Stimulated activated CD4-positive, alpha-beta T cell treated with anti-CD3 and anti-CD28 coated beads, Interleukin-4, amount 100 ng/mL, for 48 hours (primary cell): ENCODE data around the gene MAGEB17.
"Not testable (repeated sequence)": the region's sequence is repeated elsewhere in the genome, so short reads cannot be mapped to it uniquely, and the experiment has no call there.

ENCODE experiments used
- DNase-seq, 2 donors: peaks; one replicate each; pipeline ENCODE4 v3.0.0-alpha.2; 2020; ENCODE audit warnings: low read depth in 2 of 2

Gene MAGEB17

GRCh38 chrX:16156692-16157331, 10.5 kb upstream of the MAGEB17 start:
- DNase-seq = no peak

DNA sequence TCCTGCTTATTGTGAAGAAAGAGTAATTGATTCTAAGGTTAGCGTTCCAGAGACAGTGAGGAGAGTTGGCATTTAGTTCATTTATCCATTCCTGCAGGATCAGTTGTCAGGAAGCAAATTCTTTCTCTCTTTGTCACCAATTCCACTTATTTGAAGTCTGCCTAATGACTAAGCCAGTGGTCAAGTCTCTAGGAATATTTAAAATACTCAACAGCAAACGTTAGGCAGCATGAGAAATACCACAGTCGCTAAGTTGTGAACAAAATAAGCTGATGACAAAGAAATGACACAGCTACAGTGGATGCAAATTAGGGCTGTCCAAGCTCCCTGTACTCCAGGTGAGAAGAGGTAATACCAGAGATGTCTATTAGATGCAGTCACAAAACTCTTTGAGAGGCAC, 6.6 kb upstream of the MAGEB17 start:
- DNase-seq = no peak

DNA sequence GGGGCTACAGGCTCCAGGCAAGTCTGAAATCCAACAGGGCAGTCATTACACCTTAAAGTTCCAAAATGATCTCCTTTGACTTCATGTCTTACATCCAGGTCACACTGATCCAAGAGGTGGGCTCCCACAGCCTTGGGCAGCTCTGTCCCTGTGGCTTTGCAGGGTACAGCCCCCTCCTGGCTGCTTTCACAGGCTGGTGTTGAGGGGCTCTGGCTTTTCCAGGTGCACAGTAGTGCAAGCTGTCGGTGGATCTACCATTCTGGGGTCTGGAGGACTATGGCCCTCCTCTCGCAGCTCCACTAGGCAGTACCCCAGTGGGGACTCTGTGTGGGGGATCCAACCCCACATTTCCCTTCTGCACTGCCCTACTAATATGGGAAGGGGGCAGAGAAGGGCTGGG, 6.1 kb upstream of the MAGEB17 start:
- DNase-seq = not testable (repeated sequence)

DNA sequence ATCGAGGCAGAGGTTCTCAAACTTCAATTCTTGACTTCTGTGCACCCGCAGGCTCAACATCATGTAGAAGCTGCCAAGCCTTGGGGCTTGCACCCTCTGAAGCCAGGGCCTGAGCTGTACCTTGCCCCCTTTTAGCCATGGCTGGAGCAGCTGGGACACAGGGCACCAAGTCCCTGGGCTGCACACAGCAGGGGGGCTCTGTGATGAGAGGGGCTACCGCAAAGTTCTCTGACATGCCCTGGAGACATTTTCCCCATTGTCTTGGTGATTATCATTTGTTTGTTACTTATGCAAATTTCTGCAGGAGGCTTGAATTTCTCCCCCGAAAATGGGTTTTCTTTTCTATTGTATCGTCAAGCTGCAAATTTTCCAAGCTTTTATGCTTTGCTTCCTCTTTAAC, 4.9 kb upstream of the MAGEB17 start:
- DNase-seq = no peak

GRCh38 chrX:16164748-16165147, 2.5 kb upstream of the MAGEB17 start:
- DNase-seq = no peak

DNA sequence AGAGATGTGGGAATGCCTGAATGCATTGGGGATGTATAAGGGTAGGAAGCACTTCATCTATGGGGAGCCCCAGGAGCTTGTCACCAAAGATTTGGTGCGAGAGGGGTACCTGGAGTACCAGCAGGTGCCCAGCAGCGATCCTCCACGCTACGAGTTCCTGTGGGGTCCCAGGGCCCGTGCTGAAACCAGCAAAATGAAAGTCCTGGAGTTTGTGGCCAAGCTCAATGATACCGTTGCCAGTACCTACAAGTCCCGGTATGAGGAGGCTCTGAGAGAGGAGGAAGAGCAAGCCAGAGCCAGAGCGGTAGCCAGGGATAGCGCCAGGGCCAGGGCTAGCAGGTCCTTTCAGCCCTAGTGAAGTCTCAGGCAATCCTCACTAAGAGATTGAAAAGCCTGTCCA, 3.8 kb downstream of the MAGEB17 start:
- no peak for DNase-seq

- DNase-seq = no peak
These were observed 4.7 kb downstream of the MAGEB17 start for GRCh38 chrX:16171944-16172343.

GRCh38 chrX:16172391-16172790, 5.1 kb downstream of the MAGEB17 start:
- no peak for DNase-seq

DNA sequence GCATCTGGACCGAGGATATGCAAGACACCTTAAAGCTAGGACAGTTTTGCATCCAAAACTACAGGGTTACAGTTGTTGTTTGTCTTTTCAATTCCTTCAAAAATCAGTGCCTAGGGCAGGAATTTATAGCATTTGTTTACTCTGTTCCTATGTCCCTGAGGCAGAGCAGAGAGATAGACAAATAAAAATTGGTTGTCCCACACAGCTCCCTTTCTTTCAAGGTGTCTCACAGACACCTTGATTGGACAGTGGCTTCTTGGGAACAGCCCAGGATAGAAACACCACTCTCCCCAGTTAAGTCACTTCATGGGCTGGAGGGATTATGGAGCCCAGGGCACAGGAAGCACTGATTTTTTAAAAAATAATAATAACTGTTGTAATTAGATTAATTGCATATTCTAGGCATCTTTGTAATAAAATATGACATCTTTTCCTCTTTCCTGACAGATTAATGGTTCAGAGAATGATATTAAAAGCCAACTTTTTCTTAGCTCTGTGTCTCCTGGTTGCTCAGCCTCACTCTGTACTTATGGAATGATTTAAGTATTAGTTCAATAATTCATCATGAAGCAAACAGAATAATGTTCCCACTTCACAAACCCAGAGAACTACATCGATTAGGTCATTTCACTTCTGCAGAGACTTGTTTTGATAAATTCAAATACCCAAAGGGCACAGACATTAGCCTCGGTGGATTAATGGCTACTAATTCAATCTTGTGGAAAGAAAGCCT, 8.2 kb downstream of the MAGEB17 start:
- no peak for DNase-seq

GRCh38 chrX:16177260-16177659, 10.0 kb downstream of the MAGEB17 start:
- no peak for DNase-seq

- DNase-seq = not testable (repeated sequence)
These were observed 16.6 kb downstream of the MAGEB17 start for GRCh38 chrX:16183843-16184242.

- DNase-seq = peak in 1 of 2 donors; percentile 1
These were observed 18.4 kb downstream of the MAGEB17 start for GRCh38 chrX:16185725-16186136.

DNA sequence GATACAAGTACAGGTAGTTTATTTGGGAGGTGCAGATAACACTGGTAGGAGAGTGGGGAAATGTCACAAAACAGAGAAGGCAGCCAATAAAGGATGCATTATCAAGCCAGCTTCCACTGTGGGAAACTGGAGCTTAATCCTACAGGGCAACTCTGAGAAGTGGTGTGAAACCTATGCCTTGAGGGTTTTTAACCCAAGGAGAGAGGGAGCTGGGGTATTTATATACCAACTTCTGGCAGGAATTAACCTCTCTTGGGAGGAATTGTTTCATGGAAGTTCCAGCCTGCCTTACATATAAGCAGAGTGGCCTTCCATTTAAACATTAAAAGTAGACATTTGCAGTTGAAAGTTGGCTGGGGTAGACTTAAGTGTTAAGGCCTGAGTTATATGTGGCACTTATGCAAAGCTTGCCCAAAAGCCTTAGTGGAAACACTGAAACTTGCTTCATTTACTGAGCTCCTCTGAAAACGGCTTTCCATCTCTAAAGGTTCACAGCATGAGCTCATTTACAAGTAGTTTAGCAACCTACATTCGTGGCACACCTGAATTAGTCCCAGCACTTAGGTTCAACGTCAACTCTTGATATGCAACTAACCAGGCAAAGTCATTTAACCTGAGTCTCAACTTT, 19.2 kb downstream of the MAGEB17 start:
- no peak for DNase-seq

DNA sequence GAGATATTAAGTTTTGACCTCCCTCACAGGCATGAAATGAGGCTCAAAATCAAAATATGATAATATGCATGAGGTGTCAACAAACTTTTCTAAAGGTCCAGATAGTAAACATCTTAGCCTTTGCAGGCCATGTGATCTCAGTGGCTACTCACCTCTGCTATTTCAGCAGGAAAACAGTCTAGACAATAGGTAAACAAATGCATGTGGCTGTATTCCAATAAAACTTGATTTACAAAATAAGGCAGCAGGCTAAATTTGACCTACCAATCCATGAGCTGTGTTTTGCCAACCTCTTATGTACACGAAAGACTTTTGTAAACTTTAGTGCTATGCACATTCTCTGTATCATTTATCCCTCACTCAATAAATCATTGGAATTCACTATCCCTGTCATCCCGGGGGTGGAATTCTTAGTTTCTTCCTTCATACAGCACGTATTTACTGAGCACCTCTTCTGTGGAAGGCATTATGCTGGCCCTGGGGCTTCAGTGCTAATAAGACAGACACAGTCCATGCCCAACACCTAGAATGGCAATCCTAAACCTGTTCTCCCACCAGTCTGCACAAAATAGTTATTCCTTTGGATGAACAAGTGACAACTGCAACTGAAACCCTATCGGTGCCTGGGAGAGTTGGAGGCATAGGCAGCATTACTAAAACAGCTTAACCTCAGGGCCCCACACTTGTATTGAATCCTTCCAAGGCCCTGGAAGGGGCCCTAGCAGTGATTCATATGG, 19.9 kb downstream of the MAGEB17 start:
- no peak for DNase-seq

- DNase-seq = no peak
These were observed 21.4 kb downstream of the MAGEB17 start for GRCh38 chrX:16188687-16189086.

DNA sequence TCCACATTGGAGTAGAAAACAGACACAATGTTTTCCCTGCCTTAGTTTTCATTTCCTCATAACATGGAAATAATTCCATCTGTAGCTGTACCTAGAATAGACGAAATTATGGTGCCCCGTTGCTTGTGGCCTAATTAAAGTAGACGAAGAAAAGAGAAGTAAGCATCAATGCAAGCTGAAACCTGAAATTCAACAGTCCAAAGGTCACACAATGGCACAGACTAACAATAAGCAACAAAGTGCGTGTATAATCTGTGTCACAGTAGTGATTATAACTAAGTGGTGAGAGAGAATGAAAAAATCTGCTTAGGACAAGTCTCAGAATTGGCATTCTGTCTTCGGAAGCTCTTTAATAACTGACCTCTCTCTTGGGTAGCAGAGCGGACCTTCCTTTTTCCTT, 24.3 kb downstream of the MAGEB17 start:
- no peak for DNase-seq

DNA sequence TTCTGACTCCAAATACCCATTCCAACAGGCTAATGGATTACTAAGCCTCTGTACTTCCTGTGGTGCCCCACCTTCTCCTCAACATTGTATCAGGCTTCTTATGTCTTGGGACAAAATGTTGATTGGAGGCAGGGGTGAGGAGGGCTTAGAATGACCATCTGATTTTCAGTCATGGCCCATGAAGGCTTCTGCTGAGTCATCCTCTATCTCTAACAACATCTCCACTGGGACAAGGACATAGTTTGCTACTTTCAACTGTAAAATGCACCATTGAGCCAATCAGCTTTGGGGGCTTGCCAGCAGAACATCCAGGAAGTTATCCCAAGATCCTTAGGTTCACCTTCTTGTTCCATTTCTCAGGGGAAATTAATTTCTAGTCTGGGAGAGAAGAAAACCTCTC, 29.5 kb downstream of the MAGEB17 start:
- no peak for DNase-seq

DNA sequence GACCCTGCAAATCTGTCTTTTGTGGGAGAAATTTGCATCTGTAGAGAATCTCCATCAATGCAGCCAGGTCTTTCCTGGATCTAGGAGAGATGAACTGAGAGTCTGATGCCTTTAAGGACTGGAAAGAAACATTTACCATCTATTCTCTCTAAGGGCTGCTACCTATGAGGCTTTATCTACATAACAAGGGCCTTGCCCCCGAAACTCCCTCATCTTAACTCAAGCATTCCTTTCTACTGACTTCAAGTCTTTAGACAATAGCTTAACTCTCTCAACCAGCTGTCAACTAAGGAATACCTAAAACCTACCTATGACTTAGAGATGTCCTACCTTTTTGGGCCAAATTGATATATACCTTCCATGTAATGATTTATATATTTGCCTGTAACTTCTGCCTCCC, 32.1 kb downstream of the MAGEB17 start:
- no peak for DNase-seq

DNA sequence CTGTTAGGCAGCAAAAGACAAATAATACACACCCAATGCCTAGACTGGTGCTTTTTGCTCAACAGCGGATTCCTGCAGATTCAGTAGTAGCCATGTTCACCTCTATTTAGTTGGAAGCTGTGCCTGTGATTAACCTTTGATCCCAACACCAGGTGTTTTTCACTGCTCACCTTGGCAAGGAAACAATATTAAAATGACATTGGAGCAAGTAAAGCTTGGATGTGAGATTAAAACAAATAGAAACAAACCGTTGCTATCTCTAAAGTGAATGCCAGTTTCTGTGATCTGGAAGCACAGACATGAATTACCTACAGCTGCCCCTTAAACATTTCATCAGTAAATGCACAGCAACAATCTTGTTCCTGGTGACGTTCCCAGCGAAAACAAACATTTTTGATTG, 35.7 kb downstream of the MAGEB17 start:
- DNase-seq = no peak

GRCh38 chrX:16204538-16204937, 37.3 kb downstream of the MAGEB17 start:
- DNase-seq = no peak

DNA sequence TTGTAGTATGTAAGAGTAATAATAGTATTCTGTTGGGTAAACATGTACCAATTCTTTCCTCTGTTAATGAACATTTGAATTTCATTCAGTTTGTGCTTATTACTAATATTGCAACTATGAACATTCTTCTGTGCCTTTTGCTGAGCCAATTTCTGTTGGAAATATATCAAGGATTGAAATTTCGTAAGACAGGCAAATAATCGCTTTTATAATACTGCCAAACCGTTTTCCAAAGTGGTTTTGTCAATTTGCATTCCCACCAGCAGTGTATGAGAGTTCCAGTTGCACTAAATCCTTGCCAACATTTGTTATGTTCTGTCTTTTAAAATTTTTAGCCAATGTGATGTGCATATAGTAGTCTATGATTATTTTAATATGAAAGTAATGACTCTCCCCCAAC, 38.6 kb downstream of the MAGEB17 start:
- DNase-seq = no peak

- DNase-seq = no peak
These were observed 40.4 kb downstream of the MAGEB17 start for GRCh38 chrX:16207634-16208033.
